Measurements from ENCODE around the gene CCL2.

CCL2 gene

DNA sequence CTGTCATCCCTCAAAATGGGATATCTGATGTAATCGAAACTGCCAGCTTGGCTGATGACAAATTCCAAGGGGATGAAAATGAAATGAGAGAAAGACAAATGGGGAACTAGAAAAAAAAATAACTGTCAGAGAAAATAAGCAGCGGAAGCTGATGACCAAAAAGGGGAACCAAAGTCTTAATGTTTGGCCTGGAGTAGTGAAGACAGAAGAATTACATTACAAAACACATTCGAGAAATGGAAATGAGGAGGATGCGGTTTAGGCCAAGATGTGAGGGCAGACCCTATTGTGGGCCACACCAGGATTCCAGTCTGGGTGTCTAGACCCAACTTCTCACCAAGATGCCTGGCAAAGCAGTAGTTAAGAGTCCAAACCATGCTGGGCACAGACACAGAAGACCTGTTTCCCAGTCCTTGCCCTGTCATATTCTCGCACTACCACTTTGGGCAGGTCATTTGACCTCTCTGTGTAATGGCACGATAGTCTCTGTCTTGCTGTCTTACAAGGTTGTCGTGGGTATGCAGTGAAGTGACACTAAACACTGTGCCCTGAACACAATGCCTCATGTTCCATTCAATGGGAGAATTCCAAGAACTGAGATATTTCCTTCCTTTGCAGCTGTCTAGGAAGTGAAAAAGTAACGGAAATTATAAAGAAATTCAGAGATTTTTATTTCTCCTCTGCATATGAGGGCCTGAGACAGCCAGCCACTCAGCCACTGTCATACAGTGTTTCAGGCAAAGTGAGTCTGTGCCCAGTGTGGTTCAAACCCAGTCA is 12.3 kb upstream of the CCL2 start:
- DNase-seq, result no peak

DNA sequence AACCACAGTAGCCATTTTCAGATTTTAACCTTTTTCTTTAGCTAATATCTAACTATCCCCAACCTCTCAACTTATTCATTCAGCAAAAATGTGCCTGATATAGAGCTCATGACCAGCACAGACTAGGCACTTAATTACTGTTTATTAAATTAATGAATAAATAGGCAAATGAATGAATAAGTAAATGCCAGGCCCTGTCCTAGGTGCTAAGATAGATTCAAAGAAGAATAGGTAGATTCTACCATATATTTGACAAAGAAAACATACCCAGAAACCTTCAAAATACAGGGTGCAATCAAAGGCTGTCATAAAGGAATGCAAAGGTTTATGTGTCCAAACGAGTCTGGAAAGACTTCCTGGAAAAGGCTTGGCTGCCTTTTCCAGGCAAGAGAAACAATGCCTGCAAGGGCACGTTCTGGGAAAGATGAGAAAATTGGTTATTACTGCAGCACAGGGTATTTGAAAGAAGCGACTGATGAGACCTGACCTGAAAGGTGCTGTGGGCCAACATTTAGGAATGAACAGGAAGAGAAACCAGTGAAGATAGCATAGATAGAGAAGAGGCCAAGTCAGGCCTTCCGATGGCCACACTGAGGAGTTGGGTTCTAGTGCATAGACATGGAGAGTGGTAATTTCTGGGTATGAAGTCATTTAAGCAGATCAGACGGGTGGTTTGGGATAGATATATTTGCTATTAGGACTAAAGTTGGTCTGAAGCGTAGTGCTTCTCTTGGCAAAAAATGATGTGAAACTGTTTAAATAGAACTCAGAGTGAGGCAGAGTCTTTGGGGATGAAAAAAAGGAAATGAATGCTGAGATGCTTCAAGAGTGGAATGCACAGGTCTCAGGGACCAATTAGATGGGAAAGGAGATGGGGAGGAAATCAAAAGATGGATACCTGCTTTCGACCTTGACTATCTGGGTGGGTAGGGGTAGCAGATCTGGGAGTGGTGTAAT is 11.4 kb upstream of the CCL2 start:
- no peak for DNase-seq

DNA sequence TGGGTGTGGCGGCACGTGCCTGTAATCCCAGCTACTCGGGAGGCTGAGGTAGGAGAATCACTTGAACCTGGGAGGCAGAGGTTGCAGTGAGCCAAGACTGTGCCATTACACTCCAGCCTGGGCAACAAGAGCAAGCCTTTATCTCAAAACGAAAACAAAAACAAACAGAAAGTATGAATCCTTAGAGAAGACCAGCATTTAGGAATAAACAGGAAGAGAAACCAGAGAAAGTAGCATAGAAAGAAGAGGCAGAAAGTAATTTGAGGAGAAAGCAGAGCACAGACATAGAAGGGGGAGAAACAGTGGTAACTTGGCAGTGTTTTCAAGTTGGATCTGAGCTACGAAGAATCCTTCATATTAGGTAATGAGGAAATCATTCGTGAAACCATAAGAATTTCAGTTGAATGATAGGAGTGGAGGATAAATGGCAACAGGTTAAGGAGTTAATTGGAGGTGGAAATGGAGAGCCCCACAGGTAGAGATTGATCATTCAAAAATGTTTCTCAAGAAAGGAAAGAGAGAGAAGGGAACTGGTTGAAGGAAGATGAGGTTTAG is 9.7 kb upstream of the CCL2 start:
- no peak for DNase-seq

- DNase-seq, result no peak
These were observed 8.6 kb upstream of the CCL2 start for GRCh38 chr17:34246446-34246845.

DNA sequence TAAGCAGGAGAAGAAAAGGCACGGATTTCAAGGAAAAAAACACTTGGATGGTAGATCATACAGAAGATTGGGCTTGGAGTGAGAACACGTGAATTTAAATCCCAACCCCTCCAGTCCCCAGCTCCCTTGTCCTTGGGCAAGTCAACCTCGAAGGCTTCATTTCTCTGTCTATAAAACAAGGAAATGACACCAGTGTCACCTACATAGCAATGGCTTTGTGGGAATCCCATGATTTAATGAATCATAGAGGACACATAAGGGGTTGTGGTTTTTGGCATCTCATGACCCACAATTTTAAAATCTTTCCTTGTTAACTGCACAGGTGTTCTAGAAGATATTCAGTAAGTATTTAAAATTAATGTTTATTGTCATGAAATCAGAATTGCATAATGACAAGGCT is 8.2 kb upstream of the CCL2 start:
- DNase-seq, result no peak

DNA sequence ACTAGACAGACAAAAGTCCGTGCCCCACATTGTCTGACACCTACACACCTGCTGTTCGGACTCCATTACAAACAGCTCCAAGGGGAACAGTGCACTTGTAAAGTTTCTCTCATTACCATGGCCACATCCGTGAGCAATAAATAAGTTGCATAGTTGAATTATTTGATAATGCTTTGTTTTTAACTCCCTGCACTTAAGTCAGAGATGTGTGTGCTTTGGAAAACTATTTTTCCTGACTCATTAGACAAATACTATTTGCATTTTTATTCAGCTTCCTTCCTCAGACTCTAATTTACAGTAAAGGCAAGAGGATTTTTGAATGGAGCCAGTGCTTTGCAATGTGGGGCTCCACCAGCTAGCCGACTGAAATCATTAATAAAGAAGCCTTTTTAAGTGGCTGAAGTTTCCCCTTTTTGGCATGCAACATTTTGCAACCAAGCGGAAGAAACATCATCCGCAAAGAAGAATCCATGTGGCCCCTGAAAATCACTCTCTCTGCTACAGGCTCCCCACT is 6.5 kb upstream of the CCL2 start:
- DNase-seq, result peak; percentile 37

- DNase-seq, result no peak
These were observed 6.0 kb upstream of the CCL2 start for GRCh38 chr17:34249061-34249460.

- no peak for DNase-seq
These were observed 5.6 kb upstream of the CCL2 start for GRCh38 chr17:34249478-34249877.

DNA sequence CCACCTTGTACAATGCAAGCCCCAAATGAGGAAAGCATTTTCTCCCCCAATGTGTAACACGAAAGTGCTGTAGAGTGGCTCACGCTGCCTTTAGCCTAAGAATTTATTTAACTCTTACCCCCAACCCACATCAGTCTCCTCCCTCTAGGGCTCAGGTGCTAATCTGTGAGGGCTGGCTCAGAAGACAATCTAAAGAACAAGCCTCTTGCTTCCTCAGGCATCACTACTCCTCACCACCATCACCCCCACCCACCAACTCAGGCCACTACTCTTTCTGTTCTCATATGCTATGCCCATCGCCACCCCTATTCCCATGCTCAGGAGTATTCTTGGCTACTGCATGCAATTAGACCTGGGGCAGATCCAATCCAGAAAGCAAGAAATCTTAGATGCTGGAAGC is 3.9 kb upstream of the CCL2 start:
- DNase-seq, result no peak

DNA sequence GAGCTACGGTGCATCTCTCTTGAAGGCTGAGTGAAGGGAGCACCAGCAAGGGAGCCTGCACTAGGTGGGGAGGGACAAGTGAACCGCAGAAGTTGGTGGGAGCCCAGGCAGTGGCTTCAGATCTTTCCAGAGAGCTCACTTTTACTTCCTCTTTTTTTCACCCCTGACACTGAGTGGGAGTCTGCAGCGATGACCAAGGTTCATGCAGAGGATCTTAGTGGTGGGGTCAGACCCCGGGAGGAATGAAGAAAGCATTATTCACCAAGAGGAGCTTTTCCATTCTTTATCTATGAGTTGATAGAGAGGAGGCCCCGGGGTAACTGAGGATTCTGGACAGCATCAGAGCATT is 3.0 kb upstream of the CCL2 start:
- peak; percentile 88 for DNase-seq

- DNase-seq, result peak; percentile 98
These were observed 2.5 kb upstream of the CCL2 start for GRCh38 chr17:34252444-34253138.

- DNase-seq, result no peak
These were observed 2.0 kb upstream of the CCL2 start for GRCh38 chr17:34253139-34253525.

DNA sequence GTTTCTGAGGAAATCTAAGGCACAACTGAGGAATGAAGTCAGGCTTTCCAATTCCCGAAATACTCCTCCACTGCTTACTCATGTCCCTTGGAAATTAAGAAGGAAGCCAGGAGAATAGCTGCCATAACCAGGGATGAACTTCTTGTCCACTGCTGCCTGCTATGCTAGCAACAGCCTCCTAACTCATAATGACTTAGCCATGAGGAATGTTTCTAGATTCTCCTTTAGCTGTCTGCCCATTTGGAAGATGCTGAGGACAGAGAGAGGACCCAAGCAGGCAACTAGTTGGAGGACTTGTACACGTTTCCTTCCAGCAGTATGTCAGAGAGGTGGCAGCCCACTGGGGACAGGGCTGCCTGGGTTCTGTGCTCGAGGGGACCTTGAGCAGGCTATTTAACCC is 939 bp upstream of the CCL2 start:
- peak; percentile 82 for DNase-seq

DNA sequence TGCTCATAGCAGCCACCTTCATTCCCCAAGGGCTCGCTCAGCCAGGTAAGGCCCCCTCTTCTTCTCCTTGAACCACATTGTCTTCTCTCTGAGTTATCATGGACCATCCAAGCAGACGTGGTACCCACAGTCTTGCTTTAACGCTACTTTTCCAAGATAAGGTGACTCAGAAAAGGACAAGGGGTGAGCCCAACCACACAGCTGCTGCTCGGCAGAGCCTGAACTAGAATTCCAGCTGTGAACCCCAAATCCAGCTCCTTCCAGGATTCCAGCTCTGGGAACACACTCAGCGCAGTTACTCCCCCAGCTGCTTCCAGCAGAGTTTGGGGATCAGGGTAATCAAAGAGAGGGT is 272 bp downstream of the CCL2 start:
- peak; percentile 23 for DNase-seq

GRCh38 chr17:34255841-34256240 is 756 bp downstream of the CCL2 start:
- no peak for DNase-seq

DNA sequence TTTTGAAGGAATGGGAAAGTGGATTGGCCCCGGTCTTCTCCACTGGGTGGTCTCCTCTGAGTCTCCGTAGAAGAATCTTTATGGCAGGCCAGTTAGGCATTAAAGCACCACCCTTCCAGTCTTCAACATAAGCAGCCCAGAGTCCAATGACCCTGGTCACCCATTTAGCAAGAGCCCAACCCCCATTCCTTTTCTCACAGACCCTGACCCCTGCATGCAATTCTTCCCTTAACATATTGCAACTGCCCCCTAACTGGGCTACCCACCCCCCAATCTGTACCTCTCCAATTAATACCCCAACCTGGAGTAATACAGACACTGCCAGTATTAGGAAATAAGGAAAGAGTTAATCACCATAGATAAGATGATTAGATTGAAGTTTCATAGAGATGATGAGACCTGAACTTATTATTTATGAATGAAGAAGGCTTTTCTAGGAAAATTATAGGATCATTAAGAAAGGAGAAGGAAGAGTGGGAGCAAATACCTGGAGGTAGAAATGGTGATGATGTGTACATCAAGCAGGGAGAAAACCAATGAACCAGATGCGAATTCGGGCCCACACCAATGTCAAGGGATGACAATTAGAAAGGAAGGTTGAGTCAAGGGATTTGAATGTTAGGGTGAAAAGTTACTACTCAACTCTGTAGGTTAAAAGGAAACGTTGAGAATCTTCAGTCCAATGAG is 2.4 kb downstream of the CCL2 start:
- DNase-seq, result no peak

DNA sequence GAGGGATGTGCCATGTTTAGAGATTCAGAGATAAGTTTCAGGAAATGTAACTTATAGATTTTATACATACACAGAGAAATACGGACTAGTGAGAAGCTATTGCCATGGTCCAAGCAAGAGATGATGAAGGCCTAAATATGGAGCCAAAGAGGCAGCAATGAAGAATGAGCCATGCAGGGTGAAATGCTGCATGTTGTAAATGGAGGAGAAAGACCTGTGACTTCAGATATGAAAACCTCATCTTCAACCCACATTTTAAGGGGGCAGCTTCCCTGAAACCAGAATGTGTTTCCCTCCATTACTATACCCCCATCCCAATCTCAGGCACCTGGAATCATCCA is 2.9 kb downstream of the CCL2 start:
- DNase-seq, result no peak

DNA sequence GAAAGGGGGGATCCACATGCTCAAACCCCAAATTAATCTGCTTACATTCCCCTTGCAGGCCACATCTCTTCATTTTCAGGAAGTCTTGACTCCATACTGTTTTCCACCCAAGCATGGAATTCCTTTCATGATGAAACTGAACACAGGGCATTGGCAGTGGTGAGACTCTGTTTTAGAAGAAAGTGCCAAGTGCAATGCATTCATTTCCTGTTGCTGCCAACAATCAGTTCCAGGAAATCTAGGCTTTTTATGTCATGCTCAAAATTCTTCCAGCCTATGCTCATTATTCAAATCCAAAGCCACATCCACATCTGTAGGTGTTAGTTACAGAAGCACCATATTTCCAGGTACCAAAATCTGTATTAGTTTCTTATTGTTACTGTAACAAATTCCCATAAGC is 4.1 kb downstream of the CCL2 start:
- DNase-seq, result peak; percentile 59

DNA sequence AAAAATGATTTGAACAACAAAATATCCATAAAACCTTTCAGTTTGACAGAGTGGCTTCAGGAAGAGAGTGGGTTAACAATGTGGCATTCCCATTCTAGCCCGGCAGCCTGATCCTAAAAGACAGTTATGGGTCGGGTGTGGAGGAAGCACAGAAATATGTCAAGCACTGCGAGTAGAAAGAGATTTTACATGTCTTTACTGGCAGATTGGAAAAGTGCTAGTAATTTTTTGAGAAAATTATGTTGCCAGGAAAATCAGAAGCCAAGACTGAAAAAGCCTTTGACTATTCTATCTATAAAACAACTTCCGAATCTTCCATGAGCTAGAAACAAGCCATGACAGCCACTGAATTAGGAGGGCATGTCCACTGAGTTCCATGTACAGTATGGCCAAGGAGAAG is 5.8 kb downstream of the CCL2 start:
- no peak for DNase-seq

DNA sequence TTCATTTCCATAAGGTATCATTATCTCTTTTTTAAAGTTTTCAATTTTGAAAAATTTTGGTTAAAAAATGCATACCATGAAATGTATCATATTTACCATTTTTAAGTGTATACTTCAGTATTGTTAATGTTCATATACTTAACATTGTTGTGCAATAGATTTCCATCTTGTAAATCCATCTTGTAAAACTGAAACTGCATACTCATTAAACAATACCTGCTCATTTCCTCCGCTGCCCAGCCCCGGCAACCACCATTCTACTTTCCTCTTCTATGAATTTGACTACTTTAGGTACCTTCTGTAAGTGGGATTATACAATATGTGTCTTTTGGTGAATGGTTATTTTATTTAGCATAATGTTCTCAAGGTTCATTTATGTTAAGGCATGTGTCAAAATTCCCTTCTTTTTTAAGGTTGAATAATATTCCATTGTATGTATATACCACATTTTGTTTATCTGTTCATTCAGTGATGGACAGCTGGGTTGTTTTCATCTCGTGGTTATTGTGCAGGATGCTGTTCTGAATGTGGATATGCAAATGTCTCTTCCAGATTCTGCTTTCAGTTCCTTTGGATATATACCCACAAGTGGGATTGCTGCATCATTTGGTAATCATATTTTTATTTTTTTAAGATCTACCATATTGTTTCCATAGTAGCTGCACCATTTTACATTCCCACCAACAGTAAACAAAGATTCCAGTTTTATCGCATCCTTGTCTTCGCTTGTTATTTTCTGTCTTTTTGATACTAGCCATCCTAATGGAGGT is 6.7 kb downstream of the CCL2 start:
- DNase-seq, result no peak

DNA sequence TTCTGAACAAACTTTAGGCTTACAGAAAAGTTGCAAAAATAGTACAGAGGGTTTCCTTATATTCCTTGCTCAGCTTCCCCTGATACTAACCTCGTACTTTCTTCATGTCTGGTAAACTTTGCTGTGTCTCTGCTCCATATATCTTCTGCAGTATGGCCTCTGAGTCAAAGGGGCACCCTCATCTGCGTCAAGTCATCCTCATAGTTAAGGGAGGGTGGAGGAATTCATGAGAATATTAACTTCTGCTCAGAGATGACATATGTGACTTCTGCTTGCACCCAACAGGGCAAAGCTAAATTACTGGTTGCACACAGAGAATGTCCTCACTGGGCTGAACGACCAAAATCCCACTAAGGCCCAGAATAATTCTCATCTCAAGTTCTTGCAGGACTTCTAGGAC is 10.6 kb downstream of the CCL2 start:
- no peak for DNase-seq

DNA sequence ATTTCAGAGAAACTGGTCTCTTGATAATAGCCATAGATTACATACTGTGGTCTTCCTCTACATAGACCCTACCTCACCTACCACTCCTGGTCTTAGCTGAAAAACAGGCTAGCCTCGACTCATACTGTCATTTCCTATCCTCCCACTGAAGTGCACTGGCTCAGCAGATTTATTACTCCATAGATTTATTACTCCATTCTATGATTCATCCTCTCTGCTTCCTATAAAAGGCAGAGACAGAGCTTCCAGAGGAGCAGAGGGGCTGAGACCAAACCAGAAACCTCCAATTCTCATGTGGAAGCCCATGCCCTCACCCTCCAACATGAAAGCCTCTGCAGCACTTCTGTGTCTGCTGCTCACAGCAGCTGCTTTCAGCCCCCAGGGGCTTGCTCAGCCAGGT is 14.9 kb downstream of the CCL2 start, which contains the start of gene CCL7:
TSS of gene CCL7 (plus strand) at position 253 of the 400 bp plus-strand sequence. CDS start at position 323, 70 bp downstream.
- DNase-seq, result peak; percentile 66

Data from NCI-H226 (cell line).